PC-3 (cell line): ENCODE data around the gene ELF2. TPM values are rescaled to one million over a fixed set of nuclear protein-coding genes. Genes with fewer than 3 reads are reported as not detected.
"Not testable (repeated sequence)": the region's sequence is repeated elsewhere in the genome, so short reads cannot be mapped to it uniquely, and the experiment has no call there.

Experiments used
- ATAC-seq: fragments of 200-7000 bp; cut with Tn5 transposase; 2 replicates; pipeline ENCODE4 v1.9.1; 2020; ENCODE audit warnings: mild to moderate bottlenecking, moderate library complexity
- BruUV-seq: library from RNA; stranded (reverse); fragments of 400-500 nt; replicated peaks from 2 replicates; lab custom pipeline; 2021; lab: Mats Ljungman, UMichigan
- CTCF ChIA-PET: fragments of 300-600 bp; sonication (Branson Sonifier 250); formaldehyde crosslinking; loops from one replicate; lab custom pipeline; 2022; ENCODE audit warnings: antibody characterized with exemption; lab: Charles Lee
- POLR2A ChIA-PET: fragments of 300-600 bp; sonication (Branson Sonifier 250); formaldehyde crosslinking; loops from one replicate; lab custom pipeline; 2022; ENCODE audit warnings: antibody characterized with exemption; ENCODE audit not compliant: unreplicated experiment; lab: Charles Lee
- DNase-seq: peaks from one replicate; pipeline ENCODE4 v3.0.0-alpha.2; 2015
- H2AFZ ChIP-seq: fragments of 300-600 bp; sonication (generic); 2 replicates; pipeline ENCODE4 v1.6.0; 2016; ENCODE audit warnings: antibody characterized with exemption, low read length
- H3F3A ChIP-seq: fragments of 300-600 bp; sonication (generic); one replicate; pipeline ENCODE4 v1.6.0; 2017; ENCODE audit warnings: antibody characterized with exemption, low read length, control low read depth, mild to moderate bottlenecking; ENCODE audit not compliant: unreplicated experiment
- H3K27ac ChIP-seq: fragments of 300-600 bp; sonication (generic); 2 replicates; pipeline ENCODE4 v1.5.1; 2016; ENCODE audit warnings: mild to moderate bottlenecking, low read length
- H3K27me3 ChIP-seq: fragments of 300-600 bp; sonication (generic); 2 replicates; pipeline ENCODE4 v1.6.1; 2016; ENCODE audit warnings: low read length, mixed read lengths
- H3K36me3 ChIP-seq: fragments of 300-600 bp; sonication (generic); 2 replicates; pipeline ENCODE4 v1.6.1; 2016; ENCODE audit warnings: low read depth, mixed run types, low read length, mixed read lengths
- H3K4me1 ChIP-seq: fragments of 300-600 bp; sonication (generic); 2 replicates; pipeline ENCODE4 v1.5.1; 2016; ENCODE audit warnings: low read length; ENCODE audit not compliant: insufficient read depth
- H3K4me2 ChIP-seq: fragments of 300-600 bp; sonication (generic); 2 replicates; pipeline ENCODE4 v1.6.0; 2016; ENCODE audit warnings: low read length
- H3K4me3 ChIP-seq: fragments of 300-600 bp; sonication (generic); 2 replicates; pipeline ENCODE4 v1.5.1; 2016; ENCODE audit warnings: mild to moderate bottlenecking, low read length, mixed read lengths
- H3K79me2 ChIP-seq: fragments of 300-600 bp; sonication (generic); 2 replicates; pipeline ENCODE4 v1.6.1; 2017; ENCODE audit warnings: low read length, mixed read lengths
- H3K9ac ChIP-seq: fragments of 300-600 bp; sonication (generic); 2 replicates; pipeline ENCODE4 v1.6.0; 2016; ENCODE audit warnings: mild to moderate bottlenecking, low read length
- H3K9me2 ChIP-seq: fragments of 300-600 bp; sonication (generic); replicated peaks from 2 replicates; pipeline ENCODE4 v1.6.1; 2016; ENCODE audit warnings: mixed run types, low read length, mixed read lengths
- H3K9me3 ChIP-seq: fragments of 300-600 bp; sonication (generic); 2 replicates; pipeline ENCODE4 v1.6.1; 2016; ENCODE audit warnings: low read length, mixed read lengths
- H4K20me1 ChIP-seq: fragments of 300-600 bp; sonication (generic); 2 replicates; pipeline ENCODE4 v1.6.1; 2016; ENCODE audit warnings: low read length, mixed read lengths
- CTCF ChIP-seq: fragments of 300-600 bp; sonication (generic); conservative IDR thresholded peaks from 2 replicates; pipeline ENCODE4 v1.5.1; 2017; ENCODE audit warnings: antibody characterized with exemption, low read depth, mild to moderate bottlenecking, low read length
- EZH2 ChIP-seq: fragments of 300-600 bp; sonication (generic); IDR thresholded peaks from one replicate; pipeline ENCODE4 v1.6.1; 2017; ENCODE audit warnings: antibody characterized with exemption, mild to moderate bottlenecking, low read length; ENCODE audit not compliant: unreplicated experiment
- EZH2phosphoT487 ChIP-seq: fragments of 300-600 bp; sonication (generic); IDR thresholded peaks from 2 replicates; pipeline ENCODE4 v1.6.1; 2018; ENCODE audit warnings: mild to moderate bottlenecking, antibody characterized with exemption, low read length, borderline replicate concordance
- intact Hi-C: fragments of 100-400 bp; cut with micrococcal nuclease; formaldehyde crosslinking; loops from 2 replicates; pipeline ENCODE4 v1.9.0; 2023
- total RNA-seq: library from RNA; depleted of rRNA; stranded (reverse); fragments of >200 nt; gene quantifications from 2 replicates; pipeline ENCODE4 v1.2.3, GENCODE V29; 2014; rRNA removed

ELF2 gene
- total RNA-seq, 1 experiment from 2014 or later: 18.5 TPM

- Histone ChIP-seq H3K27me3 (no peaks in the 10 kb centered on the region), H3K9ac (no peak overlapping the region), H3K9me3 (no peaks in the 10 kb centered on the region), H3K4me3 (no peak overlapping the region), H3K36me3 (no peaks in the 10 kb centered on the region), H4K20me1 (no peaks in the 10 kb centered on the region), H3K9me2 (no peaks in the 10 kb centered on the region), H3F3A (no peaks in the 10 kb centered on the region), H3K4me1 (peaks cover 15% of the 10 kb centered on the region), H3K27ac (no peak overlapping the region), H3K4me2 (no peak overlapping the region), H2AFZ (no peak overlapping the region), H3K79me2 (no peaks in the 10 kb centered on the region)
- BruUV-seq: no TSS peak
- no peak for DNase-seq
- CTCF ChIA-PET: no interaction called here
- TF ChIP-seq EZH2phosphoT487 (no peak), CTCF (no peak), EZH2 (no peak)
- POLR2A ChIA-PET: no interaction called here
- no peak for ATAC-seq
- intact Hi-C loops: no loop called here
These were observed 167.3 kb downstream of the ELF2 start for GRCh38 chr4:139009702-139010101.

GRCh38 chr4:139008278-139008677 is 168.7 kb downstream of the ELF2 start:
- H3K4me1 ChIP-seq, H3K27ac ChIP-seq, H3K27me3 ChIP-seq, H2AFZ ChIP-seq, BruUV-seq, DNase-seq, H3K9ac ChIP-seq, POLR2A ChIA-PET, H3K4me2 ChIP-seq, ATAC-seq, H3K9me3 ChIP-seq, H3K79me2 ChIP-seq, H3K9me2 ChIP-seq, H3K4me3 ChIP-seq, H4K20me1 ChIP-seq, H3K36me3 ChIP-seq, CTCF ChIA-PET, H3F3A ChIP-seq, intact Hi-C loops: not testable (repeated sequence)

GRCh38 chr4:139007640-139008039 is 169.4 kb downstream of the ELF2 start:
- Histone ChIP-seq H3K4me2 (no peak overlapping the region), H2AFZ (no peak overlapping the region), H3F3A (no peaks in the 10 kb centered on the region), H3K9ac (no peak overlapping the region), H3K4me3 (no peak overlapping the region), H4K20me1 (no peaks in the 10 kb centered on the region), H3K27me3 (no peaks in the 10 kb centered on the region), H3K4me1 (peaks cover 3% of the 10 kb centered on the region; the same call in 1 of the 2 replicates), H3K9me3 (no peaks in the 10 kb centered on the region), H3K27ac (no peak overlapping the region), H3K36me3 (no peaks in the 10 kb centered on the region), H3K79me2 (no peaks in the 10 kb centered on the region), H3K9me2 (no peaks in the 10 kb centered on the region)
- intact Hi-C loops: no loop called here
- POLR2A ChIA-PET: no interaction called here
- CTCF ChIA-PET: no interaction called here
- TF ChIP-seq CTCF (no peak), EZH2phosphoT487 (no peak), EZH2 (no peak)
- no TSS peak for BruUV-seq
- no peak for DNase-seq
- ATAC-seq: no peak

Other genes with a start within 250 kb of the ELF2 start
- gene NOCT, start 161.4 kb downstream of the ELF2 start, total RNA-seq: 25.8 and 32.7 TPM in 2 replicates
- gene MGARP, start 103.0 kb upstream of the ELF2 start, total RNA-seq: 0.33 TPM in 1 of 2 replicates, not detected in the other
- gene NAA15, start 124.3 kb upstream of the ELF2 start, total RNA-seq: 40.0 and 41.0 TPM in 2 replicates
- gene NDUFC1, start 125.3 kb upstream of the ELF2 start, total RNA-seq: 62.2 and 92.9 TPM in 2 replicates